Upper lobe of left lung (tissue), 6 donors: ENCODE data around the gene ZNF185. TPM values are rescaled to one million over a fixed set of nuclear protein-coding genes. Genes with fewer than 3 reads are reported as not detected.

ENCODE experiments used
- ATAC-seq, 2 donors: fragments of 200-7000 bp; cut with Tn5 transposase; one replicate each; pipeline ENCODE4 v1.9.1; 2022; ENCODE audit warnings: mild to moderate bottlenecking in 2 of 2, moderate library complexity in 2 of 2; ENCODE audit not compliant: low FRiP score in 2 of 2
- DNase-seq, 2 donors: peaks; one replicate each; pipeline ENCODE4 v3.0.0-alpha.2; 2019 to 2020
- H3K27ac ChIP-seq, 4 donors: fragments of 200-600 bp; sonication (generic); one replicate each; pipeline ENCODE4 v1.5.1; 2016 to 2019
- H3K27me3 ChIP-seq, 4 donors: fragments of 200-600 bp; sonication (generic); one replicate each; pipeline ENCODE4 v1.5.1; 2017 to 2019
- H3K36me3 ChIP-seq, 4 donors: fragments of 200-600 bp; sonication (generic); one replicate each; pipeline ENCODE4 v1.5.1; 2016 to 2019
- H3K4me1 ChIP-seq, 4 donors: fragments of 200-600 bp; sonication (generic); one replicate each; pipeline ENCODE4 v1.5.1; 2018 to 2019
- H3K4me3 ChIP-seq, 4 donors: fragments of 200-600 bp; sonication (generic); one replicate each; pipeline ENCODE4 v1.5.1; 2017 to 2019; ENCODE audit warnings: mild to moderate bottlenecking in 2 of 4, moderate library complexity in 1 of 4
- H3K9me3 ChIP-seq, 4 donors: fragments of 200-600 bp; sonication (generic); one replicate each; pipeline ENCODE4 v1.5.1; 2018 to 2019
- EP300 ChIP-seq, 4 donors: sonication (generic); formaldehyde crosslinking; IDR thresholded peaks; one replicate each; pipeline ENCODE4 v1.5.1; 2017; ENCODE audit warnings: antibody characterized with exemption in 4 of 4, control low read depth in 2 of 4
- POLR2A ChIP-seq, 4 donors: fragments of 450-650 bp; IDR thresholded peaks; one replicate each; pipeline ENCODE4 v1.5.1; 2016 to 2017; ENCODE audit warnings: antibody characterized with exemption in 4 of 4, mild to moderate bottlenecking in 2 of 4
- POLR2AphosphoS5 ChIP-seq, 2 donors: sonication (generic); formaldehyde crosslinking; IDR thresholded peaks; one replicate each; pipeline ENCODE4 v1.5.1; 2017; ENCODE audit warnings: antibody characterized with exemption in 2 of 2
- WGBS, 2 donors: methylation state at CpG; one replicate each; pipeline ENCODE4 v1.1.5; 2017 to 2018; 5-methylcytosine and 5-hydroxymethylcytosine counted together
- total RNA-seq, 6 donors: library from RNA; depleted of rRNA in 4 of 6; stranded (reverse); fragments of >200 nt in 4 of 6; gene quantifications; one replicate each; pipeline versions ENCODE4 v1.1.0 to v1.2.1, GENCODE V29; 2016 to 2021
- TF ChIP-seq, protein P1 (sequence below), 6 experiments: fragments of 450-650 bp in 4 of 6; fragments of 200-600 bp in 2 of 6; sonication (generic) in 2 of 6; IDR thresholded peaks; one replicate each; pipeline ENCODE4 v1.5.1; 2016 to 2019; ENCODE audit warnings: antibody characterized with exemption in 6 of 6
- donor health status: DM: no; HTN: no; CAD: no; lungs with moderate emphysema.
- donor health status: DM: no; HTN: yes; CAD: no; lungs with severe emphysema.

The ZNF185 gene
- total RNA-seq, 6 donors from 2014 or later = 13.6 to 26.4 (median 19.9) TPM

DNA sequence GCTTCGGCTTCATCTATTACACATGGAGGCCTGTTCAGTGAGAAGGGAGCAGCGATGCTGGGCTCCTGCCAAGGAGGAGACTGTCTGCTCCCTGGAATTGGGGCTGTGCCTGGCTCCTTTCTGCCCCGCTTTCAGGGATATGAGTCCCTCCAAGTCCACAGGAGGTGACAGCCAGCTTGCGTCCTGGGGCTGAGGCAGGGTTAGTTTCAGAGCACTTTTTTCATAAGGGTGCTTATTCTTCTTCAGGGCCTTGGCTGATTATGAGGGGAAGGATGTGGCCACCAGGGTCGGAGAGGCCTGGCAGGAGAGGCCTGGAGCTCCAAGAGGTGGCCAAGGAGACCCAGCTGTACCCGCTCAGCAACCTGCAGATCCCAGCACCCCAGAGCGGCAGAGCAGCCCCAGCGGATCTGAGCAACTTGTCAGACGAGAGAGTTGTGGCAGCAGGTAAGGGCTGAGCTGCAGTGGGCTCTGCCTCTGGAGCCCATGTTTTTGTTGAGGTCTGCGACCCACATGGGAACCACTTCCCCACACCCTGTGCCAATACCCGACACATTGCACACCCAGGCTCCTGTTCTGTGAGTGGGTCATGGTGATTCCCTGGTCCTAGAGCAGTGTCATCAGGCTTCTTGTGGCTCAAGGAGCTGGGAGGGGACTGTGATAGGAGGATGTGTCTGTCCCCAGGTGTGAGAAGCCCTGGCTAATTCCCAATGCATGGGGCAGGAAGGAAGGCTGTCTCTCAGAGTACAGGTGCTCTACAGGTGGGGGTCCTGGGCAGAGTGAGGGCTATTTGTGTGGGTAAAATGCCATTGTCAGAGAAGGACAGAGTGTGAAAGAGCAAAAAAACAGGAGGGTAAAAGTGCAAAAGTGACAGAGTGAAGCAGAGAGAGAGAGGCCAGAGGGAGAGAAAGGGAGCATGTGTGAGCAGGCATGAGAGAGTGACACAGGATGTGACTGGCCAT lies 47.4 kb downstream of the ZNF185 start:
- Histone ChIP-seq H3K4me1 (peaks cover 0 to 13% (median 6%) of the 10 kb centered on the region in 4 donors), H3K27ac (no peak overlapping the region), H3K9me3 (no peaks in the 10 kb centered on the region), H3K4me3 (no peak overlapping the region), H3K27me3 (no peaks in the 10 kb centered on the region), H3K36me3 (no peaks in the 10 kb centered on the region)
- ATAC-seq = no peak
- TF ChIP-seq, protein P1, sequence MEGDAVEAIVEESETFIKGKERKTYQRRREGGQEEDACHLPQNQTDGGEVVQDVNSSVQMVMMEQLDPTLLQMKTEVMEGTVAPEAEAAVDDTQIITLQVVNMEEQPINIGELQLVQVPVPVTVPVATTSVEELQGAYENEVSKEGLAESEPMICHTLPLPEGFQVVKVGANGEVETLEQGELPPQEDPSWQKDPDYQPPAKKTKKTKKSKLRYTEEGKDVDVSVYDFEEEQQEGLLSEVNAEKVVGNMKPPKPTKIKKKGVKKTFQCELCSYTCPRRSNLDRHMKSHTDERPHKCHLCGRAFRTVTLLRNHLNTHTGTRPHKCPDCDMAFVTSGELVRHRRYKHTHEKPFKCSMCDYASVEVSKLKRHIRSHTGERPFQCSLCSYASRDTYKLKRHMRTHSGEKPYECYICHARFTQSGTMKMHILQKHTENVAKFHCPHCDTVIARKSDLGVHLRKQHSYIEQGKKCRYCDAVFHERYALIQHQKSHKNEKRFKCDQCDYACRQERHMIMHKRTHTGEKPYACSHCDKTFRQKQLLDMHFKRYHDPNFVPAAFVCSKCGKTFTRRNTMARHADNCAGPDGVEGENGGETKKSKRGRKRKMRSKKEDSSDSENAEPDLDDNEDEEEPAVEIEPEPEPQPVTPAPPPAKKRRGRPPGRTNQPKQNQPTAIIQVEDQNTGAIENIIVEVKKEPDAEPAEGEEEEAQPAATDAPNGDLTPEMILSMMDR (IDR thresholded peaks at IDR 0.05) = no peak
- TF ChIP-seq POLR2A (IDR thresholded peaks at IDR 0.05) = no peak
- TF ChIP-seq POLR2AphosphoS5 (IDR thresholded peaks at IDR 0.05) = no peak
- no peak for TF ChIP-seq EP300 (IDR thresholded peaks at IDR 0.05)
- WGBS, 2 donors = 80 to 82% methylated on average over 1 to 11 of the region's 11 CpGs
- no peak for DNase-seq

DNA sequence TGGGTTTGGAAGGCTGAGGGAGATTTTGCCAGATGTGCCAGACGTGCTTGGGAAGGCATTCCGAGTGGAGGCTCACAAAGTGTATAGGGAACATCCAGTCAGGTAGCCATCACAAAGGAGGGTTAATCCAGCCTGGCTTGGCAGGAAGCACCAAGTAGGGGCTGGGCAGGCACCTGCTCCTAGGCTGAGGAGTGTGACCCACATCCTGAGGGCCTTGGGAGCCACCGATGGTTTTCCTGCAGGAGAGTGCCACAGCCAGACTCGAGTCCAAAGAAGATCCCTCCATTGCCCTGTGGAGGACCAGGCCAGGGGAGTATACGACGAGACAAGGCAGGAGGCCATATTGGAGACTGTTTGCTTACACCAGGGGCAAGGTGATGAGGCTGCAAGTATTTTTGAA lies 48.8 kb downstream of the ZNF185 start:
- 87 to 95% methylated on average over 2 to 6 of the region's 6 CpGs for WGBS, 2 donors
- no peaks in the 10 kb centered on the region for H3K9me3 ChIP-seq

More for the DNA sequence above, 48.8 kb downstream of the ZNF185 start:
- H3K4me1 ChIP-seq = peaks cover 0 to 5% (median 4%) of the 10 kb centered on the region in 4 donors
- H3K27ac ChIP-seq = no peak overlapping the region
- no peak for DNase-seq
- no peak for ATAC-seq
- H3K4me3 ChIP-seq = no peak overlapping the region
- H3K27me3 ChIP-seq = no peaks in the 10 kb centered on the region
- H3K36me3 ChIP-seq = no peaks in the 10 kb centered on the region
- TF ChIP-seq POLR2A (IDR thresholded peaks at IDR 0.05) (no peak), POLR2AphosphoS5 (IDR thresholded peaks at IDR 0.05) (no peak), EP300 (IDR thresholded peaks at IDR 0.05) (no peak)
- TF ChIP-seq, protein P1 (IDR thresholded peaks at IDR 0.05) = no peak

Other genes with a start within 250 kb of the ZNF185 start
- under 1 TPM in 2 of 6 donors, not detected in 4; 0.20 to 0.51 TPM for gene MAGEA3, start 199.3 kb upstream of the ZNF185 start, total RNA-seq
- not detected for gene CSAG2, start 188.8 kb upstream of the ZNF185 start, total RNA-seq
- gene MAGEA2B, start 183.4 kb upstream of the ZNF185 start, total RNA-seq = not detected
- gene CSAG1, start 164.3 kb upstream of the ZNF185 start, total RNA-seq = not detected
- under 1 TPM in 2 of 6 donors, not detected in 4; 0.20 to 0.37 TPM for gene MAGEA12, start 164.3 kb upstream of the ZNF185 start, total RNA-seq
- under 1 TPM in 1 of 6 donors, not detected in 5; 0.20 TPM for gene MAGEA2, start 144.2 kb upstream of the ZNF185 start, total RNA-seq
- not detected for gene CSAG3, start 138.8 kb upstream of the ZNF185 start, total RNA-seq
- under 1 TPM in 1 of 6 donors, not detected in 5; 0.31 TPM for gene MAGEA6, start 128.4 kb upstream of the ZNF185 start, total RNA-seq
- 10 to 100 TPM; 21.1 to 89.4 (median 32.5) TPM for gene CETN2, start 67.3 kb upstream of the ZNF185 start, total RNA-seq
- gene NSDHL, start 67.0 kb upstream of the ZNF185 start, total RNA-seq = 10 to 100 TPM in 5 of 6 donors, 1 to 10 TPM in 1; 5.2 to 26.0 (median 21.1) TPM
- gene PNMA5, start 96.0 kb downstream of the ZNF185 start, total RNA-seq = not detected
- gene PNMA3, start 158.4 kb downstream of the ZNF185 start, total RNA-seq = 1 to 10 TPM in 1 of 6 donors, under 1 TPM in 5; 0.30 to 6.3 (median 0.51) TPM
- 1 to 10 TPM in 4 of 6 donors, under 1 TPM in 1, not detected in 1; 0.86 to 2.7 (median 2.2) TPM for gene PNMA6A, start 174.4 kb downstream of the ZNF185 start, total RNA-seq